Measurements from ENCODE around the gene ZNF219.

DNA sequence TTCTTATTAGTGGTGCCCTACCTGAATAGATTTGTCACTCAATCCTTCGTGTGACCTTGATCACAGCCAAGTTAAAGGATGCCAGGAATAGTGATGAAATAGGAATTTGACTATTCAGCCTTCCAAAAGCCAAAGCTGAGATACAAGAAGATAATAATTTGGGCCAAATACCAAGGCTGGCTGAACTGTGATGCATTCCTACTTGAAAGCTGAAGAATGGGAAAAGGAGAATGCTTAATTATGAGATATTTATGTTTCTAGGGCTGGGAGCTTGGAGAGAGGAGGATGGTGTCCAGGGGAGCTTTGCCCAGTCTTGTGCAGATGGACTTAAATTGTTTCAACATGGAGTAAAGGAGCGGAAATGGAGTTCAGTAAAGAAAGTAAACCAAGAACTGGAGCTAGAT is 51.1 kb downstream of the ZNF219 start:
- no peak for TF ChIP-seq ZNF274 (IDR thresholded peaks at IDR 0.05; ENCODE audit: low read depth, low read length)
- no peak for TF ChIP-seq YY1 (IDR thresholded peaks at IDR 0.05; ENCODE audit: insufficient read depth, insufficient read length)

Data from NT2/D1 (cell line).